ENCODE results near the gene TSPAN31.

The TSPAN31 gene

GRCh38 chr12:57738661-57739237, 6.1 kb upstream of the TSPAN31 start, which contains the start of gene AGAP2:
AGAP2 (minus strand) TSS chr12:57738742; CDS start chr12:57738246, 496 bp downstream.
- Mint-ChIP-seq H3K9me3 (no peaks in the 10 kb centered on the region), H3K27ac (no peak within 1 kb of the TSS)

DNA sequence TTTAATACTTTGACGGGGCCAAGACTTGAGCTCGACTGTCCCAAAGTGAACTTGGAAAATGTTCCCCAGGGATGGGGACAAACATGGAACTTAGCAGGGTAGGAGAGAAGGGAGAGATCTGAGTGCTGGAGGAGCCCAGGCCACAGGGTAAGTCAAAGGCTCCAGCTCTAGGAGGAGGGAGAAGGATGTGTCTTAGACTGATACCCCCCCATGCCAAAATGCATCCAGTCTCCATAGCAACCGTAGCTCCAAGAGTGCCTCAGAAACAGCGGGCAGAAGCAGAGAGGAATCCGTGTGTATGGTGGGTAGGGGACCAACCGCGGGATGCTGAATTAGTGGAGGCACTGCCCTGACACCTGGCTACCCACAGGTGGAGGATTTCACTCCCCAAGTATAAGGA, 5.5 kb upstream of the TSPAN31 start:
- Mint-ChIP-seq H3K4me1 (peaks cover 53% of the 10 kb centered on the region), H3K4me3 (no peak overlapping the region), H3K27ac (no peak overlapping the region), H3K27me3 (no peaks in the 10 kb centered on the region), H3K9me3 (no peaks in the 10 kb centered on the region), H3K36me3 (peaks cover 18% of the 10 kb centered on the region)
- no peak for ATAC-seq

More at GRCh38 chr12:57738661-57739237, 6.1 kb upstream of the TSPAN31 start, which contains the start of gene AGAP2:
- H3K4me3 Mint-ChIP-seq = no peak within 1 kb of the TSS
- H3K27me3 Mint-ChIP-seq = no peaks in the 10 kb centered on the region
- H3K36me3 Mint-ChIP-seq = peaks cover 22% of the 10 kb centered on the region
- ATAC-seq = no peak
- peaks cover 48% of the 10 kb centered on the region for H3K4me1 Mint-ChIP-seq

- Mint-ChIP-seq H3K36me3 (peaks cover 12% of the 10 kb centered on the region), H3K4me3 (no peak overlapping the region), H3K27ac (peak overlapping the region; percentile 87), H3K27me3 (no peaks in the 10 kb centered on the region), H3K9me3 (no peaks in the 10 kb centered on the region), H3K4me1 (peaks cover 59% of the 10 kb centered on the region)
- ATAC-seq = no peak
Observed at GRCh38 chr12:57739914-57740538, 4.8 kb upstream of the TSPAN31 start.

- peaks cover 66% of the 10 kb centered on the region for H3K4me1 Mint-ChIP-seq
- H3K4me3 Mint-ChIP-seq = peak overlapping the region; percentile 79
- H3K36me3 Mint-ChIP-seq = peaks cover 9% of the 10 kb centered on the region
- peak; percentile 45 for ATAC-seq
- no peaks in the 10 kb centered on the region for H3K27me3 Mint-ChIP-seq
- no peaks in the 10 kb centered on the region for H3K9me3 Mint-ChIP-seq
- peak overlapping the region; percentile 87 for H3K27ac Mint-ChIP-seq
Observed at GRCh38 chr12:57740656-57741412, 4.0 kb upstream of the TSPAN31 start.

GRCh38 chr12:57741413-57741789, 3.4 kb upstream of the TSPAN31 start:
- peak overlapping the region; percentile 87 for H3K27ac Mint-ChIP-seq
- H3K27me3 Mint-ChIP-seq = no peaks in the 10 kb centered on the region
- ATAC-seq = no peak
- no peaks in the 10 kb centered on the region for H3K9me3 Mint-ChIP-seq
- peaks cover 10% of the 10 kb centered on the region for H3K36me3 Mint-ChIP-seq
- peak overlapping the region; percentile 79 for H3K4me3 Mint-ChIP-seq
- peaks cover 71% of the 10 kb centered on the region for H3K4me1 Mint-ChIP-seq

GRCh38 chr12:57741844-57742738, 2.7 kb upstream of the TSPAN31 start:
- no peaks in the 10 kb centered on the region for H3K9me3 Mint-ChIP-seq
- H3K4me3 Mint-ChIP-seq = peak overlapping the region; percentile 79
- peak overlapping the region; percentile 87 for H3K27ac Mint-ChIP-seq
- ATAC-seq = peak; percentile 77
- peaks cover 68% of the 10 kb centered on the region for H3K4me1 Mint-ChIP-seq
- peaks cover 10% of the 10 kb centered on the region for H3K36me3 Mint-ChIP-seq
- H3K27me3 Mint-ChIP-seq = no peaks in the 10 kb centered on the region

GRCh38 chr12:57743769-57744168, 1.1 kb upstream of the TSPAN31 start:
- H3K36me3 Mint-ChIP-seq = peaks cover 23% of the 10 kb centered on the region
- no peaks in the 10 kb centered on the region for H3K9me3 Mint-ChIP-seq
- peak overlapping the region; percentile 97 for H3K27ac Mint-ChIP-seq
- no peaks in the 10 kb centered on the region for H3K27me3 Mint-ChIP-seq
- peak overlapping the region; percentile 85 for H3K4me3 Mint-ChIP-seq
- H3K4me1 Mint-ChIP-seq = peaks cover 67% of the 10 kb centered on the region
- no peak for ATAC-seq

GRCh38 chr12:57744194-57744776, 554 bp upstream of the TSPAN31 start:
- H3K36me3 Mint-ChIP-seq = peaks cover 28% of the 10 kb centered on the region
- no peaks in the 10 kb centered on the region for H3K9me3 Mint-ChIP-seq
- H3K27me3 Mint-ChIP-seq = no peaks in the 10 kb centered on the region
- peak overlapping the region; percentile 85 for H3K4me3 Mint-ChIP-seq
- peaks cover 67% of the 10 kb centered on the region for H3K4me1 Mint-ChIP-seq
- H3K27ac Mint-ChIP-seq = peak overlapping the region; percentile 97
- ATAC-seq = peak; percentile 73

- Mint-ChIP-seq H3K4me1 (peaks cover 56% of the 10 kb centered on the region), H3K36me3 (peaks cover 28% of the 10 kb centered on the region), H3K9me3 (no peaks in the 10 kb centered on the region), H3K4me3 (peak overlapping the region; percentile 85), H3K27ac (peak overlapping the region; percentile 97), H3K27me3 (no peaks in the 10 kb centered on the region)
- no peak for ATAC-seq
Observed at GRCh38 chr12:57745485-57745881, 644 bp downstream of the TSPAN31 start.

DNA sequence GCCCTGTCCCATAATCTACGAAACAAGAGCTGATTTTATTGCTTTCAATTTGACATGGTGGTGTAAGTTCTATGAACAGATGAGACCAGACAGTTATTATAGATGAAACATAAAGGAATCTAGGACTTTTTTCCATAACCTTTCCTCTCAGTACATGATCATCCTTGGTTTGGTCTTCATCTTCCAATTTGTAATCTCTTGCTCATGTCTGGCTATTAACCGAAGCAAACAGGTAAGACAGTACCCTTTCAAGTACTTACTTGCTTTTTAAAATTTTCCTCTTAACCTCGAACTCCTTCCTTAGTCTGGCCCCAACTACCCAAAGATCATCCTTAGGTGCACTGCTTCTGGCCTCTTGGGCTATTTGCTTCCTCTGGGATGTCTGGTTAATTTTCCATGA, 1.2 kb downstream of the TSPAN31 start:
- no peak for ATAC-seq
- Mint-ChIP-seq H3K4me3 (peak overlapping the region; percentile 85), H3K9me3 (no peaks in the 10 kb centered on the region), H3K36me3 (peaks cover 29% of the 10 kb centered on the region), H3K4me1 (peaks cover 53% of the 10 kb centered on the region), H3K27ac (peak overlapping the region; percentile 97), H3K27me3 (no peaks in the 10 kb centered on the region)

DNA sequence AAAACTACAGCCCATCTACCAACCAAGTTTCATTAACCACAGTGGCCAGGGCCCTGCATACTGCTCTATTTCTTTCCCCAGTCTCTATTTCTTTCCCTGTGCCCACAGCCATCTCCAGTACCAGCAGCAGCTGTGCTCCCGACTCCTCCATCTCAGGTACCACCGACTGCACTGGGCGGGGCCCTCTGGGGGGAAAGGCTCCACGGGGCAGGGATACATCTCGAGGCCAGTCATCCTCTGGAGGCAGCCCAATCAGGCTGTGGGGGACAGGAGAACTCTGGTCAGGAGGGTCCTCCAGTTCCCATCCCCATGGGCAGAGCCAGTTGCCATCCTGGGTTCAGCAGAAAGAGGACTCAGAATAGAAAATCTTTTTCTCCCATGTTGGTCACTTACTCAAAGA, 4.2 kb downstream of the TSPAN31 start:
- peaks cover 36% of the 10 kb centered on the region for H3K36me3 Mint-ChIP-seq
- H3K27me3 Mint-ChIP-seq = no peaks in the 10 kb centered on the region
- ATAC-seq = no peak
- H3K4me1 Mint-ChIP-seq = peaks cover 58% of the 10 kb centered on the region
- H3K4me3 Mint-ChIP-seq = no peak overlapping the region
- H3K9me3 Mint-ChIP-seq = no peaks in the 10 kb centered on the region
- peak overlapping the region; percentile 42 for H3K27ac Mint-ChIP-seq

- ATAC-seq = no peak
- H3K4me3 Mint-ChIP-seq = peak overlapping the region; percentile 88
- peak overlapping the region; percentile 88 for H3K27ac Mint-ChIP-seq
- H3K4me1 Mint-ChIP-seq = peaks cover 51% of the 10 kb centered on the region
- no peaks in the 10 kb centered on the region for H3K9me3 Mint-ChIP-seq
- H3K36me3 Mint-ChIP-seq = peaks cover 36% of the 10 kb centered on the region
- H3K27me3 Mint-ChIP-seq = no peaks in the 10 kb centered on the region
Observed at GRCh38 chr12:57750561-57751431, 6.0 kb downstream of the TSPAN31 start.

GRCh38 chr12:57751432-57751787, 6.6 kb downstream of the TSPAN31 start:
- Mint-ChIP-seq H3K4me1 (peaks cover 49% of the 10 kb centered on the region), H3K27ac (peak overlapping the region; percentile 88), H3K4me3 (peak overlapping the region; percentile 88), H3K27me3 (no peaks in the 10 kb centered on the region), H3K9me3 (no peaks in the 10 kb centered on the region), H3K36me3 (peaks cover 34% of the 10 kb centered on the region)
- no peak for ATAC-seq

Data from stimulated activated memory B cell treated with anti-CD40 and anti-IgM and Interleukin-4, amounts not matched to agents 10 μg/mL and 1 μg/mL and 100 μg/mL, for 72 hours (primary cell).